A549 (cell line): ENCODE measurements around the gene DSTYK. TPM values are rescaled to one million over a fixed set of nuclear protein-coding genes. Genes with fewer than 3 reads are reported as not detected.

ENCODE experiments used
- ATAC-seq, 2 experiments: fragments of 200-7000 bp in 1 of 2; fragments of >200 bp in 1 of 2; cut with Nextera tagmentation in 1 of 2; cut with Tn5 transposase in 1 of 2; 3 replicates each; pipeline versions ENCODE4 v1.8.0 to v1.9.1; 2018 to 2020; ENCODE audit warnings: mild to moderate bottlenecking in 1 of 2, moderate library complexity in 1 of 2
- CTCF ChIA-PET: fragments of 300-600 bp; sonication (Branson Sonifier 250); formaldehyde crosslinking; extraction: SDS; loops from one replicate; lab custom pipeline; 2021; ENCODE audit warnings: antibody characterized with exemption, inconsistent platforms; lab: Yijun Ruan, JAX
- POLR2A ChIA-PET: fragments of 350-600 bp; formaldehyde crosslinking; extraction: SDS; loops from one replicate; lab custom pipeline; 2021; ENCODE audit warnings: antibody characterized with exemption, inconsistent platforms; lab: Yijun Ruan, JAX
- DNase-seq, 2 experiments: peaks; one replicate each; pipeline versions ENCODE4 v3.0.0 to v3.0.0-alpha.2; 2011 to 2016; ENCODE audit warnings: low read depth in 1 of 2, low spot score in 1 of 2
- FAIRE-seq: peaks from 2 replicates; lab custom pipeline; 2011; peaks lifted over from hg19 to GRCh38; lab: Jason Lieb, UNC
- H3K27ac ChIP-seq, 2 experiments: fragments of >200 bp; sonication (Bioruptor Twin); formaldehyde crosslinking; 3 replicates each; pipeline ENCODE4 v1.5.1; 2016 to 2017
- H3K4me1 ChIP-seq: fragments of >200 bp; sonication (Bioruptor Twin); formaldehyde crosslinking; 3 replicates; pipeline ENCODE4 v1.6.1; 2016
- H3K4me2 ChIP-seq: fragments of >200 bp; sonication (Bioruptor Twin); formaldehyde crosslinking; 3 replicates; pipeline ENCODE4 v1.6.1; 2016
- H3K4me3 ChIP-seq: fragments of >200 bp; sonication (Bioruptor Twin); formaldehyde crosslinking; 3 replicates; pipeline ENCODE4 v1.5.1; 2016
- H3K9me3 ChIP-seq: fragments of >200 bp; sonication (Bioruptor Twin); formaldehyde crosslinking; 3 replicates; pipeline ENCODE4 v1.6.1; 2016
- ATOH8 ChIP-seq: fragments of 250-450 bp; sonication (Bioruptor Pico); IDR thresholded peaks from 2 replicates; pipeline ENCODE4 v1.5.0; 2020; ENCODE audit warnings: low read depth, mild to moderate bottlenecking, moderate library complexity
- CBX8 ChIP-seq: fragments of 200-600 bp; sonication (generic); IDR thresholded peaks from 2 replicates; pipeline ENCODE4 v1.6.1; 2016
- CHD2 ChIP-seq: fragments of 150-350 bp; IDR thresholded peaks from 2 replicates; pipeline ENCODE4 v1.6.1; 2014; ENCODE audit warnings: low read length; ENCODE audit not compliant: partially characterized antibody
- CHD4 ChIP-seq: fragments of 200-600 bp; sonication (generic); IDR thresholded peaks from 2 replicates; pipeline ENCODE4 v1.6.1; 2016; ENCODE audit warnings: antibody characterized with exemption, mild to moderate bottlenecking, borderline replicate concordance
- E2F6 ChIP-seq: IDR thresholded peaks from 2 replicates; pipeline ENCODE4 v1.6.1; 2012; ENCODE audit warnings: low read depth, borderline replicate concordance
- ELK1 ChIP-seq: fragments of 150-350 bp; IDR thresholded peaks from 2 replicates; pipeline ENCODE4 v1.6.1; 2014; ENCODE audit warnings: low read depth, mild to moderate bottlenecking, low read length
- FOSL2 ChIP-seq, 2 experiments: fragments of 450-650 bp in 1 of 2; fragments of >200 bp in 1 of 2; sonication (Bioruptor Twin) in 1 of 2; formaldehyde crosslinking; IDR thresholded peaks; 2 replicates each; pipeline versions ENCODE4 v1.5.0 to v1.6.1; 2016 to 2020; ENCODE audit warnings: mild to moderate bottlenecking in 1 of 2, moderate library complexity in 1 of 2
- HDAC2 ChIP-seq: fragments of 200-600 bp; sonication (generic); IDR thresholded peaks from 2 replicates; pipeline ENCODE4 v1.6.1; 2016
- HEYL ChIP-seq: fragments of 250-450 bp; sonication (Bioruptor Pico); IDR thresholded peaks from 2 replicates; pipeline ENCODE4 v1.8.0; 2021; ENCODE audit warnings: mild to moderate bottlenecking, moderate library complexity
- HMGXB4 ChIP-seq: fragments of 250-450 bp; sonication (Bioruptor Pico); IDR thresholded peaks from 2 replicates; pipeline ENCODE4 v1.5.0; 2021; ENCODE audit warnings: mild to moderate bottlenecking, moderate library complexity, borderline replicate concordance
- HOXB13 ChIP-seq: fragments of 250-450 bp; sonication (Bioruptor Pico); IDR thresholded peaks from 2 replicates; pipeline ENCODE4 v1.5.0; 2020; ENCODE audit warnings: low read depth, mild to moderate bottlenecking, moderate library complexity
- KDM1A ChIP-seq: fragments of 200-600 bp; sonication (generic); IDR thresholded peaks from 2 replicates; pipeline ENCODE4 v1.6.1; 2016; ENCODE audit warnings: low read depth, mild to moderate bottlenecking
- MYC ChIP-seq: IDR thresholded peaks from 2 replicates; pipeline ENCODE4 v1.6.1; 2012; ENCODE audit warnings: mild to moderate bottlenecking, inconsistent platforms, low read length, improper control_type of control experiment, borderline replicate concordance
- NFE2L2 ChIP-seq: fragments of 150-350 bp; conservative IDR thresholded peaks from 2 replicates; pipeline ENCODE4 v1.6.1; 2014; ENCODE audit warnings: low read length
- POLR2A ChIP-seq: IDR thresholded peaks from 2 replicates; pipeline ENCODE4 v1.6.1; 2012; ENCODE audit warnings: mild to moderate bottlenecking, low read length
- POLR2AphosphoS2 ChIP-seq: conservative IDR thresholded peaks from 2 replicates; pipeline ENCODE4 v1.6.1; 2012; ENCODE audit warnings: low read length, improper control_type of control experiment, inconsistent platforms
- RARB ChIP-seq: fragments of 250-450 bp; sonication (Bioruptor Pico); IDR thresholded peaks from 2 replicates; pipeline ENCODE4 v1.8.0; 2021; ENCODE audit warnings: mild to moderate bottlenecking, moderate library complexity
- RCOR1 ChIP-seq: fragments of 150-350 bp; IDR thresholded peaks from 2 replicates; pipeline ENCODE4 v1.6.1; 2014; ENCODE audit warnings: antibody characterized with exemption, low read length, low read depth
- RNF2 ChIP-seq: fragments of 200-600 bp; sonication (generic); IDR thresholded peaks from 2 replicates; pipeline ENCODE4 v1.6.1; 2016; ENCODE audit warnings: low read depth, mild to moderate bottlenecking, antibody characterized with exemption, moderate library complexity, borderline replicate concordance
- SMC3 ChIP-seq: fragments of >200 bp; sonication (Bioruptor Twin); formaldehyde crosslinking; IDR thresholded peaks from 3 replicates; pipeline ENCODE4 v1.6.1; 2018; ENCODE audit warnings: inconsistent platforms
- SREBF2 ChIP-seq: fragments of 450-650 bp; IDR thresholded peaks from 2 replicates; pipeline ENCODE4 v1.6.1; 2014; ENCODE audit warnings: mild to moderate bottlenecking, moderate library complexity
- TFCP2L1 ChIP-seq: fragments of 250-450 bp; sonication (Bioruptor Pico); IDR thresholded peaks from 2 replicates; pipeline ENCODE4 v1.5.0; 2021; ENCODE audit warnings: mild to moderate bottlenecking
- TP53 ChIP-seq: fragments of 250-450 bp; sonication (Bioruptor Pico); IDR thresholded peaks from 2 replicates; pipeline ENCODE4 v1.5.0; 2021; ENCODE audit warnings: mild to moderate bottlenecking, moderate library complexity
- USF2 ChIP-seq: fragments of 450-650 bp; IDR thresholded peaks from 2 replicates; pipeline ENCODE4 v1.6.1; 2014; ENCODE audit warnings: antibody characterized with exemption
- ZFP36 ChIP-seq: fragments of 450-650 bp; IDR thresholded peaks from 2 replicates; pipeline ENCODE4 v1.6.1; 2014; ENCODE audit warnings: borderline replicate concordance; ENCODE audit not compliant: partially characterized antibody
- WGBS: methylation state at CpG from one replicate; pipeline ENCODE4 v1.1.6; 2017; ENCODE audit errors: missing lambda C conversion rate; 5-methylcytosine and 5-hydroxymethylcytosine counted together
- polyA plus RNA-seq, 4 experiments: library from polyadenylated mRNA; depleted of rRNA in 3 of 4; stranded (reverse); fragments of >200 nt; fragmentation: RNase III in 1 of 4; extraction: RNeasy Plus Mini Kit Qiagen cat#74134 plus additional on column Dnase treatment in 1 of 4; gene quantifications; 2 replicates in 3 of 4; 3 replicates in 1 of 4; pipeline ENCODE4 v1.2.3, GENCODE V29; 2011 to 2017

Gene DSTYK
- polyA plus RNA-seq, 2 of the 4 experiments (the other 2 are of a cell fraction): 8.6 to 9.0 TPM

GRCh38 chr1:205220421-205220820 is 8.9 kb upstream of the DSTYK start:
- no peak overlapping the region for H3K27ac ChIP-seq
- TF ChIP-seq USF2: no peak
- no peak for TF ChIP-seq MYC
- no peak for TF ChIP-seq HMGXB4 (CRISPR knock-in tag)
- no peak for TF ChIP-seq HDAC2
- no peak for TF ChIP-seq RNF2
- no peak for TF ChIP-seq CHD2
- TF ChIP-seq TFCP2L1 (CRISPR knock-in tag): no peak
- TF ChIP-seq ELK1: no peak
- no peak for TF ChIP-seq RCOR1
- TF ChIP-seq SMC3: no peak
- no peak for TF ChIP-seq POLR2A
- H3K9me3 ChIP-seq: no peaks in the 10 kb centered on the region
- no peak for DNase-seq
- no peak overlapping the region for H3K4me3 ChIP-seq
- ChIA-PET CTCF (interaction anchor here (0.7 to 53.3 kb wide), 5 partner anchors 8 to 231 kb away, joined by 3 to 1139 read pairs (median 4); no protein-coding TSS in a partner anchor), POLR2A (no interaction called here)
- FAIRE-seq: no peak
- ATAC-seq: no peak
- no peak overlapping the region for H3K4me2 ChIP-seq
- no peaks in the 10 kb centered on the region for H3K4me1 ChIP-seq
- WGBS: 58% methylated on average over 2 of the region's 2 CpGs

GRCh38 chr1:205217418-205217817 is 5.9 kb upstream of the DSTYK start:
- CTCF ChIA-PET: interaction anchor here (1.1 to 53.3 kb wide), 3 partner anchors 11 to 177 kb away, joined by 3 to 1139 read pairs (median 8); partner anchors contain the start of gene TMCC2

GRCh38 chr1:205216588-205216987 is 5.1 kb upstream of the DSTYK start:
- FAIRE-seq (no peak), ATAC-seq (no peak), DNase-seq (no peak)
- Histone ChIP-seq H3K4me2 (no peak overlapping the region), H3K27ac (no peak overlapping the region), H3K9me3 (no peaks in the 10 kb centered on the region), H3K4me3 (no peak overlapping the region), H3K4me1 (no peaks in the 10 kb centered on the region)
- POLR2A ChIA-PET: no interaction called here
- CTCF ChIA-PET: interaction anchor here (1.4 to 53.3 kb wide), 3 partner anchors 11 to 138 kb away, joined by 4 to 1139 read pairs (median 8); partner anchors contain the start of gene TMCC2
- 64% methylated on average over 4 of the region's 4 CpGs for WGBS
- TF ChIP-seq CHD4: no peak

More at GRCh38 chr1:205217418-205217817, 5.9 kb upstream of the DSTYK start:
- WGBS: 87% methylated on average over 3 of the region's 3 CpGs
- Histone ChIP-seq H3K4me1 (no peaks in the 10 kb centered on the region), H3K4me3 (no peak overlapping the region), H3K9me3 (no peaks in the 10 kb centered on the region), H3K4me2 (no peak overlapping the region), H3K27ac (no peak overlapping the region)
- TF ChIP-seq SREBF2 (no peak), RCOR1 (no peak), HEYL (no peak), NFE2L2 (no peak)
- POLR2A ChIA-PET: no interaction called here
- DNase-seq: no peak
- no peak for FAIRE-seq
- no peak for ATAC-seq

GRCh38 chr1:205214756-205215155 is 3.3 kb upstream of the DSTYK start:
- 66% methylated on average over 1 of the region's 1 CpG for WGBS
- H3K9me3 ChIP-seq: no peaks in the 10 kb centered on the region
- POLR2A ChIA-PET: no interaction called here
- DNase-seq: no peak
- peaks cover 7% of the 10 kb centered on the region; the same call in 1 of the 3 replicates for H3K4me1 ChIP-seq
- H3K4me2 ChIP-seq: no peak overlapping the region
- no peak for ATAC-seq
- H3K27ac ChIP-seq: no peak overlapping the region
- FAIRE-seq: no peak
- CTCF ChIA-PET: interaction anchor here (1.3 to 53.3 kb wide), 3 partner anchors 11 to 140 kb away, joined by 3 to 1139 read pairs (median 4); no protein-coding TSS in a partner anchor
- H3K4me3 ChIP-seq: no peak overlapping the region
- TF ChIP-seq CHD4 (no peak), USF2 (no peak), E2F6 (no peak), RARB (no peak), ZFP36 (no peak), POLR2AphosphoS2 (no peak), TFCP2L1 (CRISPR knock-in tag) (no peak), HOXB13 (CRISPR knock-in tag) (no peak), CBX8 (no peak), ATOH8 (CRISPR knock-in tag) (no peak), KDM1A (no peak), TP53 (no peak), FOSL2 (IDR thresholded peaks at IDR 0.05) (no peak), FOSL2 (CRISPR knock-in tag; IDR thresholded peaks at IDR 0.05) (no peak)
